ENCODE data around the gene CTIF.

- TF ChIP-seq CTCF (IDR thresholded peaks at IDR 0.05) = no peak
- no peak for TF ChIP-seq POLR2A (IDR thresholded peaks at IDR 0.05)
Measured at GRCh38 chr18:48597671-48598070, 58.8 kb downstream of the CTIF start.

Data from heart left ventricle (tissue), 13 donors.